Endodermal cell (in vitro differentiated cells): ENCODE data around the gene RPL5. TPM values are rescaled to one million over a fixed set of nuclear protein-coding genes. Genes with fewer than 3 reads are reported as not detected.

ENCODE experiments used
- DNase-seq: peaks from one replicate; pipeline ENCODE4 v3.0.0-alpha.2; 2017
- H3K27ac ChIP-seq: 2 replicates; pipeline ENCODE4 v1.5.1; 2013; ENCODE audit warnings: mild to moderate bottlenecking, low read depth, low read length, moderate library complexity
- H3K27me3 ChIP-seq: 2 replicates; pipeline ENCODE4 v1.6.1; 2013; ENCODE audit warnings: mild to moderate bottlenecking, low read length, moderate library complexity; ENCODE audit not compliant: insufficient read depth, control insufficient read depth, poor library complexity, severe bottlenecking
- H3K36me3 ChIP-seq: 2 replicates; pipeline ENCODE4 v1.7.0; 2013; ENCODE audit warnings: mild to moderate bottlenecking, low read length, moderate library complexity; ENCODE audit not compliant: control insufficient read depth, insufficient read depth
- H3K4me1 ChIP-seq: one replicate; pipeline ENCODE4 v1.7.0; 2013; ENCODE audit warnings: low read length; ENCODE audit not compliant: control insufficient read depth, insufficient read depth
- H3K4me3 ChIP-seq: 2 replicates; pipeline ENCODE4 v1.5.1; 2013; ENCODE audit warnings: mild to moderate bottlenecking, low read length, moderate library complexity
- H3K9ac ChIP-seq: 2 replicates; pipeline ENCODE4 v1.6.1; 2013; ENCODE audit warnings: mild to moderate bottlenecking, low read length, moderate library complexity; ENCODE audit not compliant: poor library complexity, severe bottlenecking; ENCODE audit errors: extremely low read depth
- H3K9me3 ChIP-seq: 2 replicates; pipeline ENCODE4 v1.6.1; 2013; ENCODE audit warnings: mild to moderate bottlenecking, low read length, moderate library complexity; ENCODE audit not compliant: control insufficient read depth
- H3K27ac Mint-ChIP-seq: 2 replicates; pipeline ENCODE4 v1.8.0; 2020; ENCODE audit warnings: mixed read lengths
- H3K27me3 Mint-ChIP-seq: 2 replicates; pipeline ENCODE4 v1.8.0; 2021; ENCODE audit warnings: mild to moderate bottlenecking, mixed read lengths; ENCODE audit not compliant: insufficient read depth
- H3K36me3 Mint-ChIP-seq: 2 replicates; pipeline ENCODE4 v1.8.0; 2020; ENCODE audit warnings: low read depth, mixed read lengths
- H3K4me1 Mint-ChIP-seq: 2 replicates; pipeline ENCODE4 v1.8.0; 2020; ENCODE audit warnings: mixed read lengths
- H3K4me3 Mint-ChIP-seq: 2 replicates; pipeline ENCODE4 v1.8.0; 2020; ENCODE audit warnings: mild to moderate bottlenecking, moderate library complexity, mixed read lengths
- H3K9me3 Mint-ChIP-seq: 2 replicates; pipeline ENCODE4 v1.8.0; 2020; ENCODE audit warnings: mild to moderate bottlenecking, mixed read lengths
- CTCF ChIP-seq: fragments of 200-600 bp; sonication (generic); conservative IDR thresholded peaks from 2 replicates; pipeline ENCODE4 v1.5.0; 2021; ENCODE audit warnings: antibody characterized with exemption, mild to moderate bottlenecking
- WGBS, 2 experiments: methylation state at CpG; one replicate each; pipeline versions ENCODE4 v1.1.5 to v1.1.7; 2013; ENCODE audit warnings: missing lambda C conversion rate in 2 of 2, mixed read lengths in 1 of 2; ENCODE audit not compliant: insufficient coverage in 1 of 2, insufficient read length in 1 of 2; 5-methylcytosine and 5-hydroxymethylcytosine counted together
- total RNA-seq, 2 donors: library from RNA; stranded (reverse); fragmentation: NEBNext Ultra II Directional in 1 of 2; extraction: Animal tissue kit (Norgen Biotek cat#: 25700) in 1 of 2; gene quantifications; 2 replicates in 1 of 2; 3 replicates in 1 of 2; pipeline ENCODE4 v1.2.1, GENCODE V29; 2021

RPL5 gene
- total RNA-seq, 2 donors from 2014 or later: 963 to 1,201 TPM

- no peak overlapping the region for H3K27ac ChIP-seq
- TF ChIP-seq CTCF: no peak
- H3K36me3 Mint-ChIP-seq: peaks cover 74% of the 10 kb centered on the region
- DNase-seq: no peak
- peaks cover 70% of the 10 kb centered on the region for H3K36me3 ChIP-seq
- no peaks in the 10 kb centered on the region for H3K27me3 Mint-ChIP-seq
- H3K4me3 Mint-ChIP-seq: peak overlapping the region; percentile 100
- peak overlapping the region; percentile 99 for H3K9ac ChIP-seq
- H3K9me3 Mint-ChIP-seq: no peaks in the 10 kb centered on the region
- no peaks in the 10 kb centered on the region for H3K27me3 ChIP-seq
- no peaks in the 10 kb centered on the region for H3K9me3 ChIP-seq
- WGBS, 2 experiments: 90 to 100% methylated on average over 3 to 5 of the region's 5 CpGs
- peaks cover 45% of the 10 kb centered on the region for H3K4me1 Mint-ChIP-seq
- peak overlapping the region; percentile 70 for H3K27ac Mint-ChIP-seq
- peaks cover 4% of the 10 kb centered on the region for H3K4me1 ChIP-seq
- peak overlapping the region; percentile 100 for H3K4me3 ChIP-seq
Measured at GRCh38 chr1:92834617-92835016, 2.8 kb downstream of the RPL5 start.

GRCh38 chr1:92837062-92837461 lies 5.2 kb downstream of the RPL5 start:
- Histone ChIP-seq H3K9ac (no peak overlapping the region), H3K4me3 (peak overlapping the region; percentile 21), H3K4me1 (peaks cover 4% of the 10 kb centered on the region), H3K27ac (no peak overlapping the region), H3K36me3 (peaks cover 94% of the 10 kb centered on the region), H3K27me3 (no peaks in the 10 kb centered on the region), H3K9me3 (no peaks in the 10 kb centered on the region)
- H3K9me3 Mint-ChIP-seq: no peaks in the 10 kb centered on the region
- H3K4me3 Mint-ChIP-seq: no peak overlapping the region
- no peak for DNase-seq
- peaks cover 93% of the 10 kb centered on the region for H3K36me3 Mint-ChIP-seq
- WGBS, 2 experiments: 100% methylated on average over 2 of the region's 2 CpGs; no CpG with 5 or more reads in 1 of the 2 experiments
- no peak overlapping the region for H3K27ac Mint-ChIP-seq
- H3K27me3 Mint-ChIP-seq: no peaks in the 10 kb centered on the region
- peaks cover 43% of the 10 kb centered on the region for H3K4me1 Mint-ChIP-seq
- no peak for TF ChIP-seq CTCF

- DNase-seq: no peak
- WGBS, 2 experiments: 33% methylated on average over 1 of the region's 1 CpG; no CpG with 5 or more reads in 1 of the 2 experiments
- H3K9me3 Mint-ChIP-seq: no peaks in the 10 kb centered on the region
- no peak overlapping the region for H3K27ac Mint-ChIP-seq
- Histone ChIP-seq H3K9ac (peak overlapping the region; percentile 2), H3K27ac (no peak overlapping the region), H3K27me3 (no peaks in the 10 kb centered on the region), H3K9me3 (no peaks in the 10 kb centered on the region), H3K36me3 (peaks cover 99% of the 10 kb centered on the region), H3K4me1 (peaks cover 4% of the 10 kb centered on the region), H3K4me3 (peak overlapping the region; percentile 48)
- H3K36me3 Mint-ChIP-seq: peaks cover 89% of the 10 kb centered on the region
- H3K27me3 Mint-ChIP-seq: no peaks in the 10 kb centered on the region
- TF ChIP-seq CTCF: no peak
- H3K4me1 Mint-ChIP-seq: peaks cover 38% of the 10 kb centered on the region
- H3K4me3 Mint-ChIP-seq: no peak overlapping the region
Measured at GRCh38 chr1:92838519-92838918, 6.7 kb downstream of the RPL5 start.
